IPS-20b (cell line): ENCODE results near the gene MTA3.
"Not testable (repeated sequence)": the region's sequence is repeated elsewhere in the genome, so short reads cannot be mapped to it uniquely, and the experiment has no call there.

Experiments
- H3K27ac ChIP-seq: one replicate; pipeline ENCODE4 v1.5.1; 2013; ENCODE audit warnings: low read length
- H3K27me3 ChIP-seq: 2 replicates; pipeline ENCODE4 v1.6.1; 2013; ENCODE audit warnings: mild to moderate bottlenecking, low read length, inconsistent platforms; ENCODE audit not compliant: insufficient read depth
- H3K36me3 ChIP-seq: 2 replicates; pipeline ENCODE4 v1.6.1; 2013; ENCODE audit warnings: low read depth, mild to moderate bottlenecking, inconsistent platforms, low read length, moderate library complexity; ENCODE audit not compliant: insufficient read depth
- H3K4me1 ChIP-seq: 2 replicates; pipeline ENCODE4 v1.6.1; 2013; ENCODE audit warnings: mild to moderate bottlenecking, control low read depth, inconsistent platforms, low read length, moderate library complexity; ENCODE audit not compliant: insufficient read depth
- H3K4me3 ChIP-seq: 2 replicates; pipeline ENCODE4 v1.5.1; 2013; ENCODE audit warnings: mild to moderate bottlenecking, low read length, inconsistent platforms
- H3K9ac ChIP-seq: 2 replicates; pipeline ENCODE4 v1.6.1; 2013; ENCODE audit warnings: low read depth, mild to moderate bottlenecking, inconsistent platforms, low read length, moderate library complexity
- H3K9me3 ChIP-seq: 2 replicates; pipeline ENCODE4 v1.6.1; 2013; ENCODE audit warnings: mild to moderate bottlenecking, low read depth, low read length, inconsistent platforms; ENCODE audit not compliant: insufficient read depth

The MTA3 gene

GRCh38 chr2:42550870-42551269, 17.6 kb upstream of the MTA3 start:
- peaks cover 26% of the 10 kb centered on the region for H3K4me1 ChIP-seq
- H3K27me3 ChIP-seq: no peaks in the 10 kb centered on the region
- no peak overlapping the region for H3K27ac ChIP-seq
- H3K36me3 ChIP-seq: no peaks in the 10 kb centered on the region
- H3K4me3 ChIP-seq: no peak overlapping the region
- H3K9ac ChIP-seq: no peak overlapping the region
- H3K9me3 ChIP-seq: no peaks in the 10 kb centered on the region

GRCh38 chr2:42554392-42554791, 14.0 kb upstream of the MTA3 start:
- peak overlapping the region; percentile 79 for H3K27ac ChIP-seq
- H3K9ac ChIP-seq: peak overlapping the region; percentile 64; the same call in 1 of the 2 replicates
- no peaks in the 10 kb centered on the region for H3K9me3 ChIP-seq
- no peaks in the 10 kb centered on the region for H3K27me3 ChIP-seq
- H3K36me3 ChIP-seq: no peaks in the 10 kb centered on the region
- H3K4me1 ChIP-seq: peaks cover 16% of the 10 kb centered on the region; the same call in 1 of the 2 replicates
- H3K4me3 ChIP-seq: peak overlapping the region; percentile 60; the same call in 1 of the 2 replicates

GRCh38 chr2:42556315-42556890, 12.0 kb upstream of the MTA3 start:
- Histone ChIP-seq H3K27me3 (no peaks in the 10 kb centered on the region), H3K4me1 (peaks cover 16% of the 10 kb centered on the region; the same call in 1 of the 2 replicates), H3K9ac (no peak overlapping the region; the same call in 1 of the 2 replicates)

GRCh38 chr2:42557306-42557705, 11.1 kb upstream of the MTA3 start:
- Histone ChIP-seq H3K9me3 (no peaks in the 10 kb centered on the region), H3K4me1 (peaks cover 16% of the 10 kb centered on the region; the same call in 1 of the 2 replicates), H3K36me3 (no peaks in the 10 kb centered on the region), H3K27me3 (no peaks in the 10 kb centered on the region), H3K9ac (no peak overlapping the region), H3K4me3 (no peak overlapping the region), H3K27ac (no peak overlapping the region)

More at GRCh38 chr2:42556315-42556890, 12.0 kb upstream of the MTA3 start:
- Histone ChIP-seq H3K27ac (no peak overlapping the region), H3K36me3 (no peaks in the 10 kb centered on the region), H3K4me3 (no peak overlapping the region), H3K9me3 (no peaks in the 10 kb centered on the region)

- Histone ChIP-seq H3K4me1 (peaks cover 15% of the 10 kb centered on the region; the same call in 1 of the 2 replicates), H3K4me3 (no peak overlapping the region)
These were observed 9.6 kb upstream of the MTA3 start for GRCh38 chr2:42558827-42559226.

GRCh38 chr2:42560133-42560532, 8.3 kb upstream of the MTA3 start:
- H3K9me3 ChIP-seq, H3K27me3 ChIP-seq, H3K4me1 ChIP-seq, H3K9ac ChIP-seq, H3K36me3 ChIP-seq, H3K27ac ChIP-seq, H3K4me3 ChIP-seq: not testable (repeated sequence)

More at GRCh38 chr2:42558827-42559226, 9.6 kb upstream of the MTA3 start:
- no peak overlapping the region for H3K27ac ChIP-seq
- no peaks in the 10 kb centered on the region; the same call in 1 of the 2 replicates for H3K9me3 ChIP-seq
- H3K27me3 ChIP-seq: no peaks in the 10 kb centered on the region
- no peaks in the 10 kb centered on the region for H3K36me3 ChIP-seq
- no peak overlapping the region for H3K9ac ChIP-seq

GRCh38 chr2:42560899-42561298, 7.5 kb upstream of the MTA3 start:
- Histone ChIP-seq H3K4me1 (0 out of 2 replicates have a peak, but pooled peaks cover 4% of the 10 kb centered on the region), H3K9me3 (no peaks in the 10 kb centered on the region; the same call in 1 of the 2 replicates), H3K4me3 (no peak overlapping the region), H3K27me3 (no peaks in the 10 kb centered on the region), H3K36me3 (no peaks in the 10 kb centered on the region), H3K27ac (no peak overlapping the region), H3K9ac (no peak overlapping the region)

GRCh38 chr2:42562474-42563144, 5.8 kb upstream of the MTA3 start:
- H3K27ac ChIP-seq: no peak overlapping the region
- H3K9me3 ChIP-seq: no peaks in the 10 kb centered on the region; the same call in 1 of the 2 replicates
- no peak overlapping the region for H3K9ac ChIP-seq
- no peak overlapping the region for H3K4me3 ChIP-seq
- no peaks in the 10 kb centered on the region for H3K27me3 ChIP-seq
- peaks cover 13% of the 10 kb centered on the region for H3K4me1 ChIP-seq
- H3K36me3 ChIP-seq: no peaks in the 10 kb centered on the region

- no peaks in the 10 kb centered on the region for H3K27me3 ChIP-seq
- no peak overlapping the region; the same call in 1 of the 2 replicates for H3K9ac ChIP-seq
- no peak overlapping the region for H3K27ac ChIP-seq
- H3K9me3 ChIP-seq: no peaks in the 10 kb centered on the region; the same call in 1 of the 2 replicates
- H3K36me3 ChIP-seq: peaks cover 7% of the 10 kb centered on the region
- H3K4me3 ChIP-seq: no peak overlapping the region
- peaks cover 21% of the 10 kb centered on the region for H3K4me1 ChIP-seq
These were observed 2.4 kb upstream of the MTA3 start for GRCh38 chr2:42566025-42566424.

GRCh38 chr2:42566837-42567321, 1.6 kb upstream of the MTA3 start:
- H3K27ac ChIP-seq: no peak overlapping the region
- peaks cover 16% of the 10 kb centered on the region for H3K36me3 ChIP-seq
- no peaks in the 10 kb centered on the region; the same call in 1 of the 2 replicates for H3K9me3 ChIP-seq
- H3K4me1 ChIP-seq: peaks cover 21% of the 10 kb centered on the region
- H3K27me3 ChIP-seq: no peaks in the 10 kb centered on the region
- peak overlapping the region; percentile 64; the same call in 1 of the 2 replicates for H3K4me3 ChIP-seq
- H3K9ac ChIP-seq: peak overlapping the region; percentile 77; the same call in 1 of the 2 replicates

GRCh38 chr2:42567364-42567763, 1.1 kb upstream of the MTA3 start:
- Histone ChIP-seq H3K4me3 (peak overlapping the region; percentile 64), H3K9me3 (no peaks in the 10 kb centered on the region; the same call in 1 of the 2 replicates), H3K36me3 (peaks cover 21% of the 10 kb centered on the region), H3K27ac (peak overlapping the region; percentile 83), H3K9ac (peak overlapping the region; percentile 77; the same call in 1 of the 2 replicates), H3K27me3 (no peaks in the 10 kb centered on the region), H3K4me1 (peaks cover 21% of the 10 kb centered on the region)
